ENCODE measurements around the gene BACH2. TPM values are rescaled to one million over a fixed set of nuclear protein-coding genes. Genes with fewer than 3 reads are reported as not detected.

BACH2 gene
- total and polyA plus RNA-seq, 8 donors, result 0.19 to 10.8 (median 1.4) TPM; not detected in 1

- TF ChIP-seq CTCF (IDR thresholded peaks at IDR 0.05), result no peak
- H3K9me3 ChIP-seq, result no peaks in the 10 kb centered on the region
- no peak for DNase-seq
- H3K27ac ChIP-seq, result no peak overlapping the region
- H3K36me3 ChIP-seq, result no peaks in the 10 kb centered on the region
- no peak overlapping the region for H3K4me3 ChIP-seq
- peaks cover 0 to 10% (median 0%) of the 10 kb centered on the region in 4 donors for H3K4me1 ChIP-seq
- intact Hi-C loops (cut with DNase I; ENCODE audit: low total_unique reads), result no loop called here
- H3K27me3 ChIP-seq, result no peaks in the 10 kb centered on the region
Observed at GRCh38 chr6:90263633-90264032, 33.0 kb downstream of the BACH2 start.

GRCh38 chr6:90261801-90262200 lies 34.8 kb downstream of the BACH2 start:
- intact Hi-C loops (cut with DNase I; ENCODE audit: low total_unique reads), result no loop called here
- DNase-seq, result no peak
- H3K27me3 ChIP-seq, result no peaks in the 10 kb centered on the region
- TF ChIP-seq POLR2AphosphoS5 (IDR thresholded peaks at IDR 0.05), result no peak
- no peak for TF ChIP-seq POLR2A (IDR thresholded peaks at IDR 0.05)
- no peak for TF ChIP-seq CTCF (IDR thresholded peaks at IDR 0.05)
- TF ChIP-seq EP300 (IDR thresholded peaks at IDR 0.05), result no peak
- no peak overlapping the region for H3K27ac ChIP-seq
- H3K9me3 ChIP-seq, result no peaks in the 10 kb centered on the region
- no peak overlapping the region for H3K4me3 ChIP-seq
- no peaks in the 10 kb centered on the region for H3K36me3 ChIP-seq
- 91 to 98% (median 96%) methylated on average over 2 of the region's 2 CpGs for WGBS, 5 donors
- peaks cover 0 to 10% (median 0%) of the 10 kb centered on the region in 4 donors for H3K4me1 ChIP-seq

- no peak for TF ChIP-seq POLR2AphosphoS5 (IDR thresholded peaks at IDR 0.05)
- no peak for TF ChIP-seq EP300 (IDR thresholded peaks at IDR 0.05)
- no peak for TF ChIP-seq POLR2A (IDR thresholded peaks at IDR 0.05)
- TF ChIP-seq CTCF (IDR thresholded peaks at IDR 0.05), result no peak
Observed at GRCh38 chr6:90257486-90257738, 39.2 kb downstream of the BACH2 start.

GRCh38 chr6:90256698-90257485 lies 39.8 kb downstream of the BACH2 start:
- no peak overlapping the region for H3K4me3 ChIP-seq
- 85 to 92% (median 90%) methylated on average over 4 of the region's 4 CpGs for WGBS, 5 donors
- no peaks in the 10 kb centered on the region for H3K27me3 ChIP-seq
- H3K27ac ChIP-seq, result no peak overlapping the region
- intact Hi-C loops (cut with DNase I; ENCODE audit: low total_unique reads), result no loop called here
- peak in 1 of 2 donors; percentile 35 for DNase-seq
- H3K4me1 ChIP-seq, result no peaks in the 10 kb centered on the region
- no peaks in the 10 kb centered on the region for H3K36me3 ChIP-seq
- no peaks in the 10 kb centered on the region for H3K9me3 ChIP-seq
- TF ChIP-seq POLR2AphosphoS5 (IDR thresholded peaks at IDR 0.05) (no peak), CTCF (IDR thresholded peaks at IDR 0.05) (no peak), POLR2A (IDR thresholded peaks at IDR 0.05) (no peak), EP300 (IDR thresholded peaks at IDR 0.05) (no peak)

More at GRCh38 chr6:90257486-90257738, 39.2 kb downstream of the BACH2 start:
- Histone ChIP-seq H3K9me3 (no peaks in the 10 kb centered on the region), H3K4me3 (no peak overlapping the region), H3K27ac (no peak overlapping the region), H3K36me3 (no peaks in the 10 kb centered on the region), H3K4me1 (no peaks in the 10 kb centered on the region), H3K27me3 (no peaks in the 10 kb centered on the region)
- WGBS, 5 donors, result 86 to 93% (median 92%) methylated on average over 1 of the region's 1 CpG
- DNase-seq, result no peak
- intact Hi-C loops (cut with DNase I; ENCODE audit: low total_unique reads), result no loop called here

Measured in stomach (tissue), 9 donors.